PC-3 (cell line): ENCODE data around the gene TANGO6. TPM values are rescaled to one million over a fixed set of nuclear protein-coding genes. Genes with fewer than 3 reads are reported as not detected.

Source experiments
- ATAC-seq: fragments of 200-7000 bp; cut with Tn5 transposase; 2 replicates; pipeline ENCODE4 v1.9.1; 2020; ENCODE audit warnings: mild to moderate bottlenecking, moderate library complexity
- BruUV-seq: library from RNA; stranded (reverse); fragments of 400-500 nt; replicated peaks from 2 replicates; lab custom pipeline; 2021; lab: Mats Ljungman, UMichigan
- CTCF ChIA-PET: fragments of 300-600 bp; sonication (Branson Sonifier 250); formaldehyde crosslinking; loops from one replicate; lab custom pipeline; 2022; ENCODE audit warnings: antibody characterized with exemption; lab: Charles Lee
- POLR2A ChIA-PET: fragments of 300-600 bp; sonication (Branson Sonifier 250); formaldehyde crosslinking; loops from one replicate; lab custom pipeline; 2022; ENCODE audit warnings: antibody characterized with exemption; ENCODE audit not compliant: unreplicated experiment; lab: Charles Lee
- DNase-seq: peaks from one replicate; pipeline ENCODE4 v3.0.0-alpha.2; 2015
- H2AFZ ChIP-seq: fragments of 300-600 bp; sonication (generic); 2 replicates; pipeline ENCODE4 v1.6.0; 2016; ENCODE audit warnings: antibody characterized with exemption, low read length
- H3F3A ChIP-seq: fragments of 300-600 bp; sonication (generic); one replicate; pipeline ENCODE4 v1.6.0; 2017; ENCODE audit warnings: antibody characterized with exemption, low read length, control low read depth, mild to moderate bottlenecking; ENCODE audit not compliant: unreplicated experiment
- H3K27ac ChIP-seq: fragments of 300-600 bp; sonication (generic); 2 replicates; pipeline ENCODE4 v1.5.1; 2016; ENCODE audit warnings: mild to moderate bottlenecking, low read length
- H3K27me3 ChIP-seq: fragments of 300-600 bp; sonication (generic); 2 replicates; pipeline ENCODE4 v1.6.1; 2016; ENCODE audit warnings: low read length, mixed read lengths
- H3K36me3 ChIP-seq: fragments of 300-600 bp; sonication (generic); 2 replicates; pipeline ENCODE4 v1.6.1; 2016; ENCODE audit warnings: low read depth, mixed run types, low read length, mixed read lengths
- H3K4me1 ChIP-seq: fragments of 300-600 bp; sonication (generic); 2 replicates; pipeline ENCODE4 v1.5.1; 2016; ENCODE audit warnings: low read length; ENCODE audit not compliant: insufficient read depth
- H3K4me2 ChIP-seq: fragments of 300-600 bp; sonication (generic); 2 replicates; pipeline ENCODE4 v1.6.0; 2016; ENCODE audit warnings: low read length
- H3K4me3 ChIP-seq: fragments of 300-600 bp; sonication (generic); 2 replicates; pipeline ENCODE4 v1.5.1; 2016; ENCODE audit warnings: mild to moderate bottlenecking, low read length, mixed read lengths
- H3K79me2 ChIP-seq: fragments of 300-600 bp; sonication (generic); 2 replicates; pipeline ENCODE4 v1.6.1; 2017; ENCODE audit warnings: low read length, mixed read lengths
- H3K9ac ChIP-seq: fragments of 300-600 bp; sonication (generic); 2 replicates; pipeline ENCODE4 v1.6.0; 2016; ENCODE audit warnings: mild to moderate bottlenecking, low read length
- H3K9me2 ChIP-seq: fragments of 300-600 bp; sonication (generic); replicated peaks from 2 replicates; pipeline ENCODE4 v1.6.1; 2016; ENCODE audit warnings: mixed run types, low read length, mixed read lengths
- H3K9me3 ChIP-seq: fragments of 300-600 bp; sonication (generic); 2 replicates; pipeline ENCODE4 v1.6.1; 2016; ENCODE audit warnings: low read length, mixed read lengths
- H4K20me1 ChIP-seq: fragments of 300-600 bp; sonication (generic); 2 replicates; pipeline ENCODE4 v1.6.1; 2016; ENCODE audit warnings: low read length, mixed read lengths
- CTCF ChIP-seq: fragments of 300-600 bp; sonication (generic); conservative IDR thresholded peaks from 2 replicates; pipeline ENCODE4 v1.5.1; 2017; ENCODE audit warnings: antibody characterized with exemption, low read depth, mild to moderate bottlenecking, low read length
- EZH2 ChIP-seq: fragments of 300-600 bp; sonication (generic); IDR thresholded peaks from one replicate; pipeline ENCODE4 v1.6.1; 2017; ENCODE audit warnings: antibody characterized with exemption, mild to moderate bottlenecking, low read length; ENCODE audit not compliant: unreplicated experiment
- EZH2phosphoT487 ChIP-seq: fragments of 300-600 bp; sonication (generic); IDR thresholded peaks from 2 replicates; pipeline ENCODE4 v1.6.1; 2018; ENCODE audit warnings: mild to moderate bottlenecking, antibody characterized with exemption, low read length, borderline replicate concordance
- intact Hi-C: fragments of 100-400 bp; cut with micrococcal nuclease; formaldehyde crosslinking; loops from 2 replicates; pipeline ENCODE4 v1.9.0; 2023
- total RNA-seq: library from RNA; depleted of rRNA; stranded (reverse); fragments of >200 nt; gene quantifications from 2 replicates; pipeline ENCODE4 v1.2.3, GENCODE V29; 2014

The TANGO6 gene
- total RNA-seq, 1 experiment from 2014 or later: 9.4 TPM

GRCh38 chr16:68851601-68852000 lies 8.3 kb downstream of the TANGO6 start:
- ATAC-seq (no peak), DNase-seq (no peak)
- no peaks in the 10 kb centered on the region for H4K20me1 ChIP-seq
- H3K4me3 ChIP-seq: no peak overlapping the region
- H3K4me2 ChIP-seq: no peak overlapping the region
- H3K27ac ChIP-seq: no peak overlapping the region
- ChIA-PET CTCF (no interaction called here), POLR2A (interaction anchor here (0.5 kb wide), 1 partner anchor 160 kb away, joined by 3 read pairs; no protein-coding TSS in a partner anchor)
- no TSS peak for BruUV-seq
- no peak overlapping the region for H2AFZ ChIP-seq
- H3K9me2 ChIP-seq: no peaks in the 10 kb centered on the region
- H3K27me3 ChIP-seq: no peaks in the 10 kb centered on the region
- TF ChIP-seq EZH2phosphoT487 (no peak), CTCF (no peak), EZH2 (no peak)
- H3F3A ChIP-seq: no peaks in the 10 kb centered on the region
- intact Hi-C loops: no loop called here
- no peaks in the 10 kb centered on the region for H3K9me3 ChIP-seq
- no peaks in the 10 kb centered on the region for H3K36me3 ChIP-seq
- H3K4me1 ChIP-seq: no peaks in the 10 kb centered on the region
- H3K9ac ChIP-seq: no peak overlapping the region
- H3K79me2 ChIP-seq: no peaks in the 10 kb centered on the region

GRCh38 chr16:68857479-68857878 lies 14.1 kb downstream of the TANGO6 start:
- DNase-seq: no peak
- Histone ChIP-seq H3K9ac (no peak overlapping the region), H3K4me3 (no peak overlapping the region), H2AFZ (no peak overlapping the region), H3K9me3 (no peaks in the 10 kb centered on the region), H3K9me2 (no peaks in the 10 kb centered on the region), H3K4me2 (no peak overlapping the region), H3K27me3 (no peaks in the 10 kb centered on the region), H4K20me1 (no peaks in the 10 kb centered on the region), H3F3A (no peaks in the 10 kb centered on the region), H3K27ac (no peak overlapping the region), H3K36me3 (no peaks in the 10 kb centered on the region), H3K4me1 (no peaks in the 10 kb centered on the region), H3K79me2 (no peaks in the 10 kb centered on the region)
- ChIA-PET CTCF (no interaction called here), POLR2A (no interaction called here)
- ATAC-seq: no peak
- intact Hi-C loops: no loop called here
- no TSS peak for BruUV-seq
- no peak for TF ChIP-seq EZH2phosphoT487
- no peak for TF ChIP-seq CTCF
- no peak for TF ChIP-seq EZH2

- no peaks in the 10 kb centered on the region for H3K4me1 ChIP-seq
- H3K9ac ChIP-seq: no peak overlapping the region
- H3K79me2 ChIP-seq: no peaks in the 10 kb centered on the region
- no peak overlapping the region for H2AFZ ChIP-seq
- intact Hi-C loops: no loop called here
- ChIA-PET POLR2A (no interaction called here), CTCF (no interaction called here)
- H3K9me2 ChIP-seq: no peaks in the 10 kb centered on the region
- H3F3A ChIP-seq: no peaks in the 10 kb centered on the region
- no peak overlapping the region for H3K27ac ChIP-seq
- TF ChIP-seq CTCF (no peak), EZH2 (no peak), EZH2phosphoT487 (no peak)
- H3K4me2 ChIP-seq: no peak overlapping the region
- no peaks in the 10 kb centered on the region for H3K27me3 ChIP-seq
- no peaks in the 10 kb centered on the region for H3K9me3 ChIP-seq
- H3K4me3 ChIP-seq: no peak overlapping the region
- no peaks in the 10 kb centered on the region for H4K20me1 ChIP-seq
- no peaks in the 10 kb centered on the region for H3K36me3 ChIP-seq
- BruUV-seq: TSS peak; percentile 61
- DNase-seq: no peak
- no peak for ATAC-seq
Measured at GRCh38 chr16:68859828-68860227, 16.5 kb downstream of the TANGO6 start.
